D721Med (cell line): Measurements from ENCODE around the gene CALML4.
A peak's percentile ranks its signal among the peaks of the same experiment; 100 is the strongest.

Source experiments
- DNase-seq: peaks from one replicate; pipeline ENCODE4 v3.0.0; 2011; ENCODE audit warnings: low spot score; ENCODE audit not compliant: insufficient read length
- FAIRE-seq: peaks from 2 replicates; lab custom pipeline; 2011; peaks lifted over from hg19 to GRCh38; lab: Jason Lieb, UNC
- TF ChIP-seq, protein P1 (sequence below): IDR thresholded peaks from 2 replicates; pipeline ENCODE4 v1.5.1; 2012; ENCODE audit warnings: mild to moderate bottlenecking, control low read depth; ENCODE audit not compliant: insufficient read depth; ENCODE audit errors: missing control alignments

CALML4 gene, protein sequence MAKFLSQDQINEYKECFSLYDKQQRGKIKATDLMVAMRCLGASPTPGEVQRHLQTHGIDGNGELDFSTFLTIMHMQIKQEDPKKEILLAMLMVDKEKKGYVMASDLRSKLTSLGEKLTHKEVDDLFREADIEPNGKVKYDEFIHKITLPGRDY

DNA sequence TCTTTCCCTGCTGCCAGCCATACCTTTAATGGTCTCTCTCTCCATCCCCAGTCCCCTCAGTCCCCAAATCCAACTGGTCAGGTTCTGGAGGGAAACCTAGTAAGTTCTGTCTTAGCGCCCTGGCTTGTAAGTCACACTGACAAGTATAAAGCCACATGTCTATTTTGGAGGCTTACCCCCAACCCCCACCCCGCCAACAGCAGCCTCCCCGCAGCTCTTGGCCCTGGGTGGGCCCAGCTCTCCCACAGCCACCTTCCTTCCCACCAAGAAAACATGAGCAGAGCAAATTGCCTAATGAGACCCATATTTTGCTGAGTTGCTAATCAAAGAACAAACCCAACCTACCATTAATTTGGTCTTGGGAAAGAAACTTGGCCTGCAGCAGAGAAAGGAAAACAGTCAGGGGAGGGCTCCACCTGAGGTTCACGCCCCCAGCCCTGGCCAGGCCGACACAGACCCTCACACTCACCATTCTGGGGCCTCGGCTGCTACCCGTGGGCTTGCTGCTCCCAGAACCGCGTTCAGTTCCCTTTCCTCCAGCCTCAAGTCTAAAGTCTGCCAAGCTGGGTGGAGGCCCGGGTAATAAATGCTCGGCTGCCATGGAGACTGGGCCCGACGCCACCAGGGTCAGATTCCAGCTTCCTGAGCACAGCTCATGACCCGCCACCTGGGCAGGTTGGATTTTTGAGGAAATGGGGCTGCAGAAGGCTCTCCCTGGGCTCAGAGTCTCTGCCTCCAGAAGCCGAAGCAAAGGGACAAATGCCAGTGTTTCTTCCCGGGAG lies at the start of gene CALML4:
CALML4 (minus strand) TSS at position 557 of the 782 bp plus-strand sequence; CDS start at position 472, 85 bp downstream.
- DNase-seq (no peak), FAIRE-seq (no peak)
- TF ChIP-seq, protein P1, sequence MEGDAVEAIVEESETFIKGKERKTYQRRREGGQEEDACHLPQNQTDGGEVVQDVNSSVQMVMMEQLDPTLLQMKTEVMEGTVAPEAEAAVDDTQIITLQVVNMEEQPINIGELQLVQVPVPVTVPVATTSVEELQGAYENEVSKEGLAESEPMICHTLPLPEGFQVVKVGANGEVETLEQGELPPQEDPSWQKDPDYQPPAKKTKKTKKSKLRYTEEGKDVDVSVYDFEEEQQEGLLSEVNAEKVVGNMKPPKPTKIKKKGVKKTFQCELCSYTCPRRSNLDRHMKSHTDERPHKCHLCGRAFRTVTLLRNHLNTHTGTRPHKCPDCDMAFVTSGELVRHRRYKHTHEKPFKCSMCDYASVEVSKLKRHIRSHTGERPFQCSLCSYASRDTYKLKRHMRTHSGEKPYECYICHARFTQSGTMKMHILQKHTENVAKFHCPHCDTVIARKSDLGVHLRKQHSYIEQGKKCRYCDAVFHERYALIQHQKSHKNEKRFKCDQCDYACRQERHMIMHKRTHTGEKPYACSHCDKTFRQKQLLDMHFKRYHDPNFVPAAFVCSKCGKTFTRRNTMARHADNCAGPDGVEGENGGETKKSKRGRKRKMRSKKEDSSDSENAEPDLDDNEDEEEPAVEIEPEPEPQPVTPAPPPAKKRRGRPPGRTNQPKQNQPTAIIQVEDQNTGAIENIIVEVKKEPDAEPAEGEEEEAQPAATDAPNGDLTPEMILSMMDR: no peak

DNA sequence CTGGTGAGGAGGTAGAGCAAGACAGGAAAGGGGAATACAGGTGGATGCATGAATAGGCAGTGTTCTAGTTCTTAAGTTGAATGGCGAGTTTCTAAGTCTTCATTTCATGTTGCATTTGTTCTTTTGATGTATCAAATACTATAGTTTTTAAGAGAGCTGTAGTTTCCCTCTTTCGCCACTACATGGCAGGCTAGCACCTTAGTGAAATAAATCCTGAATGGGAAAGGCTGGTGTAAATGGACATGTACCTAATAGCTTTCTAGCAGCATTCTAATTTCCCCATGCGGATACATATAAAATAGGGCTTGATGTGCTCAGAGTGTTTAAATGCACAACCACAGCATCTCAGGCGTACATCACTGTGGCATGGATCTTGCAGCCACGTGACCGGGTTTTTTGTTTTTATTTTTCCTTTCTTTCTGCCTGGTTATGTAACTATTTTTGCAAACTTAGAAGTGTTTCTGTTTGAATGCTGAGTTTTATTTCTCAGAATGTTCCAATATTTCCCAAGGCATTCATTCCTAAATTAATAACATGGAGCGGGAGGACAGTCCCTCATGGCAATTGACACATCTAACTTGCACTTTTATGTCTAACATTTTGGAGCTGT lies 47.9 kb upstream of the CALML4 start:
- FAIRE-seq: peak; percentile 72
- TF ChIP-seq, protein P1: peak; percentile 91
- peak; percentile 61 for DNase-seq

DNA sequence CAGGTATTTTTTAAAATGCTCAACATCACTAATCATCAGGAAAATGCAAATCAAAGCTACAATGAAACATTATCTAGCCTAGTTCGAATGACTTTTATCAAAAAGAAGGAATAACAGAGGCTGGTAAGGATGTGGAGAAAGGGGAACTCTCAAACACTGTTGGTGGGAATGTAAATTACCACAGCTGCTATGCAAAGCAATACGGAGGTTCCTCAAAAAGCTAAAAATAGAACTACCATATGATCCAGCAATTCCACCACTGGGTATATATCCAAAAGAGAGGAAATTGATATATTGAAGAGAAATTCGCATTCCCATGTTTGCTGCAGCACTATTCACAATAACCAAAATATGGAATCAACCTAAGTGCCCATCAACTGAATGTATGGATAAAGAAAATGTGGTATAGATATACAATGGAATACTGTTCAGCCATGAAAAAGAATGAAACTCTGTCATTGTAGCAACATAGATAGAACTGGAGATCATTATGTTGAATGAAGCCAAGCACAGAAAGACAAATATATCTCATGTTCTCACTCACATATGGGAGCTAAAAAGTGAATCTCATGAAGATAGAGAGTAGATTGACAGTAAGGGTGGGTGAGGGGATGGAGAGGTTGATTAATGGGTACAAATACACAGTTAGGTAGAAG lies 44.1 kb upstream of the CALML4 start:
- FAIRE-seq: no peak
- TF ChIP-seq, protein P1: no peak
- DNase-seq: no peak

DNA sequence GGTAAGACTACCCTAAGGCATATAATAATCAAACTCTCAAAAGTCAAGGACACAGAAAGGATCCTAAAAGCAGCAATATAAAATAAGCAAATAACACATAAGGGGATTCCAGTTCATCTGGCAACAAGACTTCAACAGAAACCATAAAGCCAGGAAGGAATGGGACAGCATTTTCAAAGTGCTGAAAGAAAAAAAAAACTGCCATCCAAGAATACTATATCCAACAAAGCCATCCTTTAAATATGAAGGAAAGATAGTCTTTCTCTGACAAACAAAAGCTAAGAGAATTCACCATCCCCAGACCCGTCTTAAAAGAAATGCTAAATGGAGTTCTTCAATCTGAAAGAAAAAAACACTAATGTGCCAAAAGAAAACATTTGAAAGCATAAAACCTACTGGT lies 39.1 kb upstream of the CALML4 start:
- DNase-seq: no peak
- TF ChIP-seq, protein P1: no peak
- no peak for FAIRE-seq

DNA sequence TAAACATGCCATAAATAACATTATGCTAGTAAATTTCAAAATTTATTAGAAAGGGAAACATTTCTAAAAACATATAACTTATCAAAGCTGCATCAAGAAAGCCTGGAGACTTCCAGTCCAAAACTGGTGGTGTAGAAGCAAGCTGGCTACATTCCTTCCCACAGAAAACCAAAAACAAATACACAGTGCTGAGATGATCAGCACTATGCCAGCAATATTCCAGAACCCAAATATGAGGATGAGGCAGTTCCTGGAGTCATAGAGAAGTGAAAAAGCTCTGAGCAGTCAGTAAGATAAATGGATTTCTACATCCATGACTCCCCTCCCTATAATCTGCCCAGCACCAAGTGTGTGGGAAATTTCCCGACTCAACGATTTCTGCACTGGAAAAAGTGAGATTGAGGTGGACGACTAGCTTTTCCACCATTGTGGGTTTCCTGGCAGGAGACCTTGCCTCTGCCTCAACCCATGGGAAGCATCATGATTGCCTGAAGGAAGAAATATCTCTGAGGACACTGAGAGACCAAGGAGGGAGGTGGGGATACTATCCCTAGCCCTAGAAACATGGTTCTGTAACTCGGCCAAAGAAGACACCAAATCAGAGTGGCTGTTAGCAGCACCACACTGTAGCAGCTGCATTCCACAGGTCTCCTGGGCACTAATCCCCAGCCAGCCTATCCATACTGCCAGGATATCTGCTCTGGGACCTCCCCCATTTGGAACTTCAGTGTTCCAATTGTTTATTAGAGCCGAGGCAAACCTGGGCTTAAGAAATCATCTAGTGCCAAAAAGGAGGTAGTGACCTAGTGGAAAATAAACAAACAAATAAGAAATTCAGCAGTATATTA lies 36.2 kb upstream of the CALML4 start:
- DNase-seq (no peak), FAIRE-seq (no peak)
- TF ChIP-seq, protein P1: no peak

DNA sequence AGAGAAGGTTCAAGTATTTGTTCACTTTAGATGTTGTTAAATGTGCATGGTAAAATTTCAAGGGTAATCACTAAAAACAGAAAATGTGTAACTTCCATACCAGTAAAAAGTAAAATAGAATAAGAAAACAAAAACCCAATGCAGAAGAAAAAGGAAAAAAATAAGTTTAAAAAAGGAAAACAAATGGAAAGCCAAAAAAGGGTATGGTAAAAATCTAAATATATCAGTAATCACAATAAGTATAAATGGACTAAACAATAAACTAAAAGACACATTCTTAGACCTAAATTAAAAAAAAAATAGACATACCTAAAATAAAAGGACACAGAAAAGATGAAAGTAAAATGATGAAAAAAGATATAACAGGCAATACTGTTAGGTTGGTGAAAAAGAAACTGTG lies 33.9 kb upstream of the CALML4 start:
- TF ChIP-seq, protein P1: no peak
- FAIRE-seq: no peak
- DNase-seq: no peak
